GM12801 (cell line): ENCODE results near the gene PIWIL1.

ENCODE experiments used
- TF ChIP-seq, protein P1 (sequence below): IDR thresholded peaks from one replicate; pipeline ENCODE4 v1.5.1; 2011; ENCODE audit warnings: control low read depth; ENCODE audit not compliant: insufficient read length; ENCODE audit errors: extremely low read depth

PIWIL1 gene

DNA sequence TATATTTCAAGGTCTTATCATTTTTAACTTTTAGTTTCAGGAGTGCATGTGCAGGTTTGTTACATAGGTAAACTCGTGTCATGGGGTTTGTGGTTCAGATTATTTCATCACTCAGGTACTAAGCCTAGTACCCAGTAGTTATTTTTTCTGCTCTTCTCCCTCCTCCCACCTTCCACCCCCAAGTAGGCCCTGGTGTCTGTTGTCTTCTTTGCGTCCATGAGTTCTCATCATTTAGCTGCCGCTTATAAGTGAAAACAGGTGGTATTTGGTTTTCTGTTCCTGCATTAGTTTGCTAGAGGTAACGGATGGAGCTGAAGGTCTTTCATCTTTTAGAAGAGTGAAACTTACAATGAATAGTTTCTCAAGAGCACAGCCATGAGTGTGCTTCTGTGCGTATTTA, 24.4 kb downstream of the PIWIL1 start:
- TF ChIP-seq, protein P1, sequence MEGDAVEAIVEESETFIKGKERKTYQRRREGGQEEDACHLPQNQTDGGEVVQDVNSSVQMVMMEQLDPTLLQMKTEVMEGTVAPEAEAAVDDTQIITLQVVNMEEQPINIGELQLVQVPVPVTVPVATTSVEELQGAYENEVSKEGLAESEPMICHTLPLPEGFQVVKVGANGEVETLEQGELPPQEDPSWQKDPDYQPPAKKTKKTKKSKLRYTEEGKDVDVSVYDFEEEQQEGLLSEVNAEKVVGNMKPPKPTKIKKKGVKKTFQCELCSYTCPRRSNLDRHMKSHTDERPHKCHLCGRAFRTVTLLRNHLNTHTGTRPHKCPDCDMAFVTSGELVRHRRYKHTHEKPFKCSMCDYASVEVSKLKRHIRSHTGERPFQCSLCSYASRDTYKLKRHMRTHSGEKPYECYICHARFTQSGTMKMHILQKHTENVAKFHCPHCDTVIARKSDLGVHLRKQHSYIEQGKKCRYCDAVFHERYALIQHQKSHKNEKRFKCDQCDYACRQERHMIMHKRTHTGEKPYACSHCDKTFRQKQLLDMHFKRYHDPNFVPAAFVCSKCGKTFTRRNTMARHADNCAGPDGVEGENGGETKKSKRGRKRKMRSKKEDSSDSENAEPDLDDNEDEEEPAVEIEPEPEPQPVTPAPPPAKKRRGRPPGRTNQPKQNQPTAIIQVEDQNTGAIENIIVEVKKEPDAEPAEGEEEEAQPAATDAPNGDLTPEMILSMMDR, result no peak

DNA sequence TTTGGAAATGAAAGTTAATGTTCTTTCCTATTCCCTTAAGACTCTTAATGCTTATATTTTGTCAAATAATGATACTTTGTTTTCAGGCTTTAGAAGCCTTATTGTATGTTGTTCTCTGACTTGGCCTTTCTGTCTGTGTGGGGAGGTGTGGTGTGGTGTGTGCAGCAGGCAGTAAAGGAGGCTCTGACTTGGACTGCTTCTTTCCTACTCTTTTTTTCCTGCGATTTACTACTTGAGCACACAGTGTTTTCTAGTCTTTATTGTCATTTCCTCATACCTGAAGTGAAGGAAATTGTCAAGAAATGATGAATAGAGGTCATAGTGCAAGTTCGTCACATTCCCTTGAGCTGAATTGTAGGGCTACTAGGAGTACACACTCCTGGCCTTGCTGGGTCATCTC, 26.9 kb downstream of the PIWIL1 start:
- TF ChIP-seq, protein P1, result no peak

DNA sequence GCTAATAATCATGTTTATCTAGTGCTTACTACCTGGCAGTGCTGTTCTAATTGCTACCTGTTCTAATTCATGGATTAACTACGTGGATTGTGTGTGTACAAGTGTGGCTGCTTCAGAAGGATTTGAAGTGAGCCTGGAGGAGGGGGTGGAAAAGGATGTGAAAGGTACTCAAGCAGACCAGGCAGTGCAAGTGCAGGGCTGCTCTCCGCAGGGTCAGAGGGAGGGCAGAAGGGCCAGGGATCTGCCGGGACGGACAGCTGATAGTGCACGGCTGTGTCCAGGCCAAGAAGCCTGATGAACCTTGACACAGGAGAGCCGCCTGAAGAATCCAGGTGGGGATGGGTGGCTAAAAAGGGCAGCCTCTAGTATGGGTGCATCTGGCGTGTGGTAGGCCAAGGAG, 28.5 kb downstream of the PIWIL1 start:
- TF ChIP-seq, protein P1, result no peak

DNA sequence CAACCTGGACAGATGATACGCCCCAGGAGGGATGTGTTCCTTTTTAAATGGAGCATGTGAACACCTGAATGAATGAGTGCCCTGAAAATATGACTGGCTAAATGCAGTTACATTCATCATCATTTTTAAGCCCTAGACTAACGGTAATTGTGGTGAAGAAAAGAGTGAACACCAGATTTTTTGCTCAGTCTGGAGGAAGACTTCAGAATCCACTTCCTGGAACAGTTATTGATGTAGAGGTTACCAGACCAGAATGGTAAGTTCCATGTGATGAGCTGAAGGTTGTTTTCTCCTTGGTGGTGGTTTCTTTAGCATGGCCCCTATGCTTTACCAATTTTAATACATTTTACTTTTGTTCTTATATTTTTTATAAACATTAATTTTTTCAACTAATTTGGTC, 29.3 kb downstream of the PIWIL1 start:
- TF ChIP-seq, protein P1, result no peak

DNA sequence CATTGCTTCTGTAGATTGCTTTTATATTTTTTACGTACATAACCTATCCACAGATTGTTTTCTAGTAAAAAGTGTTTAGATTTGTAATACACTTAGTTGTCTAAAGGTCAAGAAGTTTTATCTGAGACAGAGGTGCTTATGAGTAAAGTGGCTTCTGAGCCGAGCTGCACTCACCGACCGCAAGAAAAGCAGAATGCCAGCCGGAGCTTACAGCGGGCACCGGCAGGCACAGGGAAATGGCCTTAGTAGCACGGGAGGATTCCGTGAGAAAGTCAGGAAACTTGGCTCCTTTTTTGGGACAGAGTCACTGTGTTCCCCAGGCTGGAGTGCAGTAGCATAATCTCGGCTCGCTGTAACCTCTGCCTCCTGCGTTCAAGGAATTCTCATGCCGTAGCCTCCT, 29.8 kb downstream of the PIWIL1 start:
- TF ChIP-seq, protein P1, result no peak

DNA sequence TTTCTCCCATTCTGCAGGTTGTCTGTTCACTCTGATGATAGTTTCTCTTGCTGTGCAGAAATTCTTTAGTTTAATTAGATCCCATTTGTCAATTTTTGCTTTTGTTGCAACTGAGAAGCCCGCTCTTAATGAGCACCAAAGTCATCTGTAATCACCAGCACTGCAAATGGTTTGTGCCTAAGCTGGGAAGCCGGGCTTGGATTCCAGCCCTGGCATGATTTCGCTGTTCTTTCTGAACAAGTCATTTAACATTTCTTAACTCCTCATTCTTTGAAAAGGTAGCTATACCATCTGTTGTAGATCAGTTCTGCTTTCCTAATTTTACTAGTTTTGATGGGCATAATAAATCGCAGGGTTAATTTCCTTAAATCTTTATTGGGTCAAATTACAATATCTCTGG, 32.1 kb downstream of the PIWIL1 start:
- TF ChIP-seq, protein P1, result no peak

DNA sequence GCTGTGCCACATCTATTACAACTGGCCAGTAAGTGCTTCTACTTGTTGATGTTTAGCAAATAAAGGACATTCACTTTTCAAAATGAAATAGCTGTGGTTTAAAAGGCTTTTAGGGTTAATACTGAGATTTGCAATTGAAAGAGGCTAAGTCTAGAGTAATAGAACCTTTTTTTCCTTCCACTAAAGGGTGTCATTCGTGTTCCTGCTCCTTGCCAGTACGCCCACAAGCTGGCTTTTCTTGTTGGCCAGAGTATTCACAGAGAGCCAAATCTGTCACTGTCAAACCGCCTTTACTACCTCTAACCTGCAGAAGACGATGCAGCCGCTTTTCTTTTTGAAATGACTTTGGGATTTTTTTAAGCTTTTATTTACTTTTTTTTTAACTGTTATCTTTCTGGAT, 33.6 kb downstream of the PIWIL1 start:
- TF ChIP-seq, protein P1, result no peak

DNA sequence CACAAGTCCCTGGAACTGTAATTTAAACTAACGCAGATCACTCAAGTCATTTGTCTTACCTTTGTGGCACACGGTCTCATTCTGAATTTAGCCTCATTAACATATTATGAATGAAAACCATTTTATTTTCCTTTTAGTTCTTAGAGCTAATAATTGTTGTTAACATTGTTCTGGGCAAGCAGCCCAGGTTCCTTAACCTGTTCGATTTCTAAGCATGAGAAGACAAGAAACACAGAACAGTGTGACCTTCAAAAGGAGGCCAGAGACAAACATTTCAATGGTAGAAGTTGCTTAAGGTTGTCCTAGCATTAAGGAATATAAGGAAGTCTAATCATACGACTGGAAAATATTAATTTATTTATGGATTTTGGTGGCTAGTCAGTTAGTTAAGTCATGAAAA, 35.2 kb downstream of the PIWIL1 start:
- TF ChIP-seq, protein P1, result no peak
